Loucy (cell line): ENCODE data around the gene GJC1.

Source experiments
- H2AFZ ChIP-seq: fragments of 200-600 bp; sonication (generic); 2 replicates; pipeline ENCODE4 v1.6.0; 2016; ENCODE audit warnings: antibody characterized with exemption, mild to moderate bottlenecking, low read length, moderate library complexity
- H3F3A ChIP-seq: fragments of 200-600 bp; 2 replicates; pipeline ENCODE4 v1.6.0; 2016; ENCODE audit warnings: antibody characterized with exemption, low read depth, mild to moderate bottlenecking
- H3K27me3 ChIP-seq: fragments of 200-600 bp; sonication (generic); 2 replicates; pipeline ENCODE4 v1.6.1; 2014; ENCODE audit warnings: low read length, mild to moderate bottlenecking; ENCODE audit not compliant: insufficient read depth, poor library complexity, severe bottlenecking
- H3K36me3 ChIP-seq: fragments of 200-600 bp; sonication (generic); 2 replicates; pipeline ENCODE4 v1.6.1; 2016; ENCODE audit warnings: low read length; ENCODE audit not compliant: insufficient read depth
- H3K4me1 ChIP-seq: fragments of 200-600 bp; sonication (generic); 2 replicates; pipeline ENCODE4 v1.5.1; 2014; ENCODE audit warnings: low read length, mild to moderate bottlenecking; ENCODE audit not compliant: insufficient read depth, poor library complexity, severe bottlenecking
- H3K4me2 ChIP-seq: fragments of 200-600 bp; sonication (generic); 2 replicates; pipeline ENCODE4 v1.6.0; 2014; ENCODE audit warnings: antibody characterized with exemption, low read length, low read depth, mild to moderate bottlenecking; ENCODE audit not compliant: poor library complexity, severe bottlenecking
- H3K4me3 ChIP-seq: fragments of 200-600 bp; sonication (generic); 2 replicates; pipeline ENCODE4 v1.5.1; 2014; ENCODE audit warnings: low read length, mild to moderate bottlenecking, mixed read lengths; ENCODE audit not compliant: poor library complexity, severe bottlenecking
- H3K79me2 ChIP-seq: fragments of 200-600 bp; sonication (generic); 2 replicates; pipeline ENCODE4 v1.6.1; 2014; ENCODE audit warnings: low read length; ENCODE audit not compliant: insufficient read depth
- H3K9ac ChIP-seq: fragments of 200-600 bp; sonication (generic); 2 replicates; pipeline ENCODE4 v1.6.0; 2014; ENCODE audit warnings: mild to moderate bottlenecking, low read depth, low read length, moderate library complexity; ENCODE audit not compliant: poor library complexity, severe bottlenecking
- H3K9me2 ChIP-seq: fragments of 200-600 bp; sonication (generic); replicated peaks from 2 replicates; pipeline ENCODE4 v1.6.1; 2016; ENCODE audit warnings: low read depth, low read length, mixed read lengths
- H3K9me3 ChIP-seq: fragments of 200-600 bp; sonication (generic); 2 replicates; pipeline ENCODE4 v1.6.1; 2014; ENCODE audit warnings: mild to moderate bottlenecking, antibody characterized with exemption, low read length, low read depth; ENCODE audit not compliant: insufficient read depth
- H4K20me1 ChIP-seq: fragments of 200-600 bp; sonication (generic); 2 replicates; pipeline ENCODE4 v1.6.0; 2014; ENCODE audit warnings: antibody characterized with exemption, low read length, mild to moderate bottlenecking; ENCODE audit not compliant: insufficient read depth, poor library complexity, severe bottlenecking
- EZH2phosphoT487 ChIP-seq: fragments of 200-600 bp; IDR thresholded peaks from 2 replicates; pipeline ENCODE4 v1.6.1; 2018; ENCODE audit warnings: antibody characterized with exemption, mild to moderate bottlenecking, moderate library complexity, borderline replicate concordance
- TF ChIP-seq, protein P1 (sequence below): fragments of 200-600 bp; sonication (generic); conservative IDR thresholded peaks from 2 replicates; pipeline ENCODE4 v1.5.1; 2014; ENCODE audit warnings: mild to moderate bottlenecking, antibody characterized with exemption, low read length

Gene GJC1

GRCh38 chr17:44752953-44753861 lies 76.9 kb downstream of the GJC1 start:
- no peak overlapping the region for H3K9ac ChIP-seq
- no peaks in the 10 kb centered on the region for H3F3A ChIP-seq
- no peaks in the 10 kb centered on the region for H3K27me3 ChIP-seq
- H3K4me3 ChIP-seq: no peak overlapping the region
- no peaks in the 10 kb centered on the region for H4K20me1 ChIP-seq
- no peak overlapping the region for H2AFZ ChIP-seq
- H3K36me3 ChIP-seq: peaks cover 25% of the 10 kb centered on the region; the same call in 1 of the 2 replicates
- TF ChIP-seq, protein P1, sequence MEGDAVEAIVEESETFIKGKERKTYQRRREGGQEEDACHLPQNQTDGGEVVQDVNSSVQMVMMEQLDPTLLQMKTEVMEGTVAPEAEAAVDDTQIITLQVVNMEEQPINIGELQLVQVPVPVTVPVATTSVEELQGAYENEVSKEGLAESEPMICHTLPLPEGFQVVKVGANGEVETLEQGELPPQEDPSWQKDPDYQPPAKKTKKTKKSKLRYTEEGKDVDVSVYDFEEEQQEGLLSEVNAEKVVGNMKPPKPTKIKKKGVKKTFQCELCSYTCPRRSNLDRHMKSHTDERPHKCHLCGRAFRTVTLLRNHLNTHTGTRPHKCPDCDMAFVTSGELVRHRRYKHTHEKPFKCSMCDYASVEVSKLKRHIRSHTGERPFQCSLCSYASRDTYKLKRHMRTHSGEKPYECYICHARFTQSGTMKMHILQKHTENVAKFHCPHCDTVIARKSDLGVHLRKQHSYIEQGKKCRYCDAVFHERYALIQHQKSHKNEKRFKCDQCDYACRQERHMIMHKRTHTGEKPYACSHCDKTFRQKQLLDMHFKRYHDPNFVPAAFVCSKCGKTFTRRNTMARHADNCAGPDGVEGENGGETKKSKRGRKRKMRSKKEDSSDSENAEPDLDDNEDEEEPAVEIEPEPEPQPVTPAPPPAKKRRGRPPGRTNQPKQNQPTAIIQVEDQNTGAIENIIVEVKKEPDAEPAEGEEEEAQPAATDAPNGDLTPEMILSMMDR: no peak
- no peak for TF ChIP-seq EZH2phosphoT487
- no peaks in the 10 kb centered on the region for H3K4me1 ChIP-seq
- H3K9me3 ChIP-seq: no peaks in the 10 kb centered on the region
- H3K79me2 ChIP-seq: no peaks in the 10 kb centered on the region
- H3K4me2 ChIP-seq: no peak overlapping the region
- H3K9me2 ChIP-seq: no peaks in the 10 kb centered on the region

DNA sequence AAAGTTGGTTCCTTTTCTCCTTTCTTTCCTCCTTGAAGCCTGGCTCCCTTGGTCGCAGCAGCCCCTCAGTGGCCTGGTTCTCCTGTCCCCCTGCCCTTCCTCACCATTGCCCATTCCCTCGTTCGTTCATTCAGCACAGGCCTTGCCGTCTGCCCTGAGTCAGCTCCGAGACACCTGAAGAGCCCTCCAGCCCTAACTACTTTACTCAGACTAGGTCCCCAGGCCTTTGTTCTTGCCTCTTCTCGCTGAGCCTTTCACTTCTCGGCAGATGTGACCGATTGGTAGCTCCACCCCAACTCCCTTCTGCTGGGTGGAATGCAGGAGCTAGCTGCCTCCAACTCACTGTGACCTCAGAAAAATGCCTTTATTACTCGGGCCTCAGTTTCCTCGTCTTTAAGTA lies 78.3 kb downstream of the GJC1 start:
- no peak for TF ChIP-seq EZH2phosphoT487
- TF ChIP-seq, protein P1: no peak
- no peak overlapping the region for H2AFZ ChIP-seq
- peaks cover 30% of the 10 kb centered on the region; the same call in 1 of the 2 replicates for H3K36me3 ChIP-seq
- H3K9me3 ChIP-seq: no peaks in the 10 kb centered on the region
- H3K9me2 ChIP-seq: no peaks in the 10 kb centered on the region
- no peaks in the 10 kb centered on the region for H4K20me1 ChIP-seq
- no peak overlapping the region for H3K9ac ChIP-seq
- H3K4me2 ChIP-seq: no peak overlapping the region
- H3F3A ChIP-seq: no peaks in the 10 kb centered on the region
- H3K79me2 ChIP-seq: no peaks in the 10 kb centered on the region
- H3K27me3 ChIP-seq: no peaks in the 10 kb centered on the region
- H3K4me1 ChIP-seq: peaks cover 10% of the 10 kb centered on the region
- no peak overlapping the region for H3K4me3 ChIP-seq

- Histone ChIP-seq H3K9me2 (no peaks in the 10 kb centered on the region), H3K9ac (no peak overlapping the region), H3F3A (no peaks in the 10 kb centered on the region), H3K4me2 (no peak overlapping the region), H3K36me3 (peaks cover 30% of the 10 kb centered on the region; the same call in 1 of the 2 replicates), H3K9me3 (no peaks in the 10 kb centered on the region), H4K20me1 (no peaks in the 10 kb centered on the region), H3K27me3 (no peaks in the 10 kb centered on the region), H3K4me1 (peaks cover 10% of the 10 kb centered on the region), H3K4me3 (no peak overlapping the region), H3K79me2 (no peaks in the 10 kb centered on the region), H2AFZ (no peak overlapping the region)
- TF ChIP-seq, protein P1: no peak
- TF ChIP-seq EZH2phosphoT487: no peak
These were observed 78.8 kb downstream of the GJC1 start for GRCh38 chr17:44751331-44751730.
